ENCODE results near the gene CSRNP2. TPM values are rescaled to one million over a fixed set of nuclear protein-coding genes. Genes with fewer than 3 reads are reported as not detected.

Gene CSRNP2
- total RNA-seq, 1 experiment from 2014 or later: 33.7 TPM

GRCh38 chr12:51124504-51124903 is 41.1 kb upstream of the CSRNP2 start (continued):
- TF ChIP-seq ATF2 (CRISPR knock-in tag; IDR thresholded peaks at IDR 0.05; ENCODE audit: borderline replicate concordance, low read depth) (no peak), HMGXB4 (CRISPR knock-in tag; IDR thresholded peaks at IDR 0.05) (no peak), SMAD3 (CRISPR knock-in tag; IDR thresholded peaks at IDR 0.05; ENCODE audit: borderline replicate concordance) (no peak), RELA (CRISPR knock-in tag; IDR thresholded peaks at IDR 0.05; ENCODE audit: borderline replicate concordance) (no peak), FOXK1 (CRISPR knock-in tag; IDR thresholded peaks at IDR 0.05) (no peak)

- Mint-ChIP-seq H3K36me3 (peaks cover 13% of the 10 kb centered on the region), H3K27ac (no peak overlapping the region), H3K4me1 (no peaks in the 10 kb centered on the region), H3K27me3 (ENCODE audit: low read depth) (no peaks in the 10 kb centered on the region), H3K9me3 (no peaks in the 10 kb centered on the region), H3K4me3 (no peak overlapping the region)
- POLR2A ChIA-PET: no interaction called here
- no peak for ATAC-seq
- DNase-seq (ENCODE audit: low spot score): no peak
- TF ChIP-seq IRF2 (CRISPR knock-in tag; IDR thresholded peaks at IDR 0.05; ENCODE audit: borderline replicate concordance, low read depth): no peak
- no peak for TF ChIP-seq PRDM15 (CRISPR knock-in tag; IDR thresholded peaks at IDR 0.05)
- no peak for TF ChIP-seq GABPB1 (CRISPR knock-in tag; IDR thresholded peaks at IDR 0.05)
- TF ChIP-seq HMGA2 (CRISPR knock-in tag; IDR thresholded peaks at IDR 0.05): no peak
- TF ChIP-seq CBFB (CRISPR knock-in tag; IDR thresholded peaks at IDR 0.05; ENCODE audit: low read depth): no peak
- TF ChIP-seq PRRX2 (CRISPR knock-in tag; IDR thresholded peaks at IDR 0.05): no peak
- TF ChIP-seq NR3C1 (CRISPR knock-in tag; conservative IDR thresholded peaks at IDR 0.05; ENCODE audit: low read depth): no peak
- no peak for TF ChIP-seq USF2 (CRISPR knock-in tag; IDR thresholded peaks at IDR 0.05)
- no peak for TF ChIP-seq CDX4 (CRISPR knock-in tag; IDR thresholded peaks at IDR 0.05; ENCODE audit: borderline replicate concordance)
- TF ChIP-seq ZNF416 (CRISPR knock-in tag; IDR thresholded peaks at IDR 0.05): no peak
- no peak for TF ChIP-seq E2F1 (CRISPR knock-in tag; IDR thresholded peaks at IDR 0.05)
- no peak for TF ChIP-seq HMGXB4 (CRISPR knock-in tag; IDR thresholded peaks at IDR 0.05)
- TF ChIP-seq MAX (CRISPR knock-in tag; IDR thresholded peaks at IDR 0.05): no peak
- CTCF ChIA-PET: no interaction called here
Observed at GRCh38 chr12:51122844-51123243, 39.4 kb upstream of the CSRNP2 start.
